ENCODE measurements around the gene HOXC11.

Gene HOXC11

DNA sequence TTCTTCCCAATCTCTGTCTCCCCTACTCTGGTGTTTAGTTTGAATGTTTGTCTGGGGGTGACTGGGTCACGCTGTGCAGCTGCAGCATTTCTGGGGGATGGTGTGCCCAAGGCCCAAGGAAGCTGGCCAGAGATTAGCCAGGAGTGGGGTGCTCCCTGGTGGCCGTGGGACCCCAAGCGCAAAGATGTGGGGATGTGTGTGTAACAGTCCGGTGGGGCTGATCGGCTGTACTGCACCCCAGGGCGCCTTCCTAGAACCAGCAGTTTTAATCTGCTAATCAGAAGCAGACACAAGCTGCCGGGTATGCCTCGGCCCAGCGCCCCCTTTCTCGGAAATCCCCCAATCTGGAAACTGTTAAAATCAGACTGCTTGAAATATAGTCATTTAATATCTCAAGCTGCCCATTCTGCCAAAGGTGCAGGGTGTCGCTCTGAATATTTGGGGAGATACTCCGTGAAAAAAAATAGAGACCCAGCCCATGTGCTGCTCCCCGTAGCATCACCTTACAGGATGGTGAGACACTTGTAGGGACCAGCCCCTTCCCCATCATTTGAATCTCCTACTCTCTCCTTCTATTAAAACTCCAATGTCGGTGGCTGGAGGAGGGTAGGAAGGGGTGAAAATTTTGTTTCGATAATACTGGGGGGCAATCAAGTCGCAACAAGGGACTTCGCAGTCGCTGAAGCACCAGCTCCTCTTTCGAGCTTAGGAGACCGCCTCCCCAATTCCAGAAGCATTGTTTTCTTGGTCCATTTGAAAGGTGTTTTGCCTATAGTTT is 31.3 kb downstream of the HOXC11 start:
- no peak overlapping the region for H3K4me3 ChIP-seq (ENCODE audit: low read depth, low read length)
- TF ChIP-seq POLR2A (IDR thresholded peaks at IDR 0.05; ENCODE audit: extremely low read depth, insufficient read length), result no peak
- TF ChIP-seq, protein P1, sequence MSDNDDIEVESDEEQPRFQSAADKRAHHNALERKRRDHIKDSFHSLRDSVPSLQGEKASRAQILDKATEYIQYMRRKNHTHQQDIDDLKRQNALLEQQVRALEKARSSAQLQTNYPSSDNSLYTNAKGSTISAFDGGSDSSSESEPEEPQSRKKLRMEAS (IDR thresholded peaks at IDR 0.05; ENCODE audit: low read depth, low read length), result no peak
- no peak for TF ChIP-seq MYC (IDR thresholded peaks at IDR 0.05; ENCODE audit: low read depth, low read length)
- TF ChIP-seq, protein P2, sequence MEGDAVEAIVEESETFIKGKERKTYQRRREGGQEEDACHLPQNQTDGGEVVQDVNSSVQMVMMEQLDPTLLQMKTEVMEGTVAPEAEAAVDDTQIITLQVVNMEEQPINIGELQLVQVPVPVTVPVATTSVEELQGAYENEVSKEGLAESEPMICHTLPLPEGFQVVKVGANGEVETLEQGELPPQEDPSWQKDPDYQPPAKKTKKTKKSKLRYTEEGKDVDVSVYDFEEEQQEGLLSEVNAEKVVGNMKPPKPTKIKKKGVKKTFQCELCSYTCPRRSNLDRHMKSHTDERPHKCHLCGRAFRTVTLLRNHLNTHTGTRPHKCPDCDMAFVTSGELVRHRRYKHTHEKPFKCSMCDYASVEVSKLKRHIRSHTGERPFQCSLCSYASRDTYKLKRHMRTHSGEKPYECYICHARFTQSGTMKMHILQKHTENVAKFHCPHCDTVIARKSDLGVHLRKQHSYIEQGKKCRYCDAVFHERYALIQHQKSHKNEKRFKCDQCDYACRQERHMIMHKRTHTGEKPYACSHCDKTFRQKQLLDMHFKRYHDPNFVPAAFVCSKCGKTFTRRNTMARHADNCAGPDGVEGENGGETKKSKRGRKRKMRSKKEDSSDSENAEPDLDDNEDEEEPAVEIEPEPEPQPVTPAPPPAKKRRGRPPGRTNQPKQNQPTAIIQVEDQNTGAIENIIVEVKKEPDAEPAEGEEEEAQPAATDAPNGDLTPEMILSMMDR (IDR thresholded peaks at IDR 0.05; ENCODE audit: low read depth, low read length), result no peak
- DNase-seq (ENCODE audit: low read depth), result peak; percentile 31

DNA sequence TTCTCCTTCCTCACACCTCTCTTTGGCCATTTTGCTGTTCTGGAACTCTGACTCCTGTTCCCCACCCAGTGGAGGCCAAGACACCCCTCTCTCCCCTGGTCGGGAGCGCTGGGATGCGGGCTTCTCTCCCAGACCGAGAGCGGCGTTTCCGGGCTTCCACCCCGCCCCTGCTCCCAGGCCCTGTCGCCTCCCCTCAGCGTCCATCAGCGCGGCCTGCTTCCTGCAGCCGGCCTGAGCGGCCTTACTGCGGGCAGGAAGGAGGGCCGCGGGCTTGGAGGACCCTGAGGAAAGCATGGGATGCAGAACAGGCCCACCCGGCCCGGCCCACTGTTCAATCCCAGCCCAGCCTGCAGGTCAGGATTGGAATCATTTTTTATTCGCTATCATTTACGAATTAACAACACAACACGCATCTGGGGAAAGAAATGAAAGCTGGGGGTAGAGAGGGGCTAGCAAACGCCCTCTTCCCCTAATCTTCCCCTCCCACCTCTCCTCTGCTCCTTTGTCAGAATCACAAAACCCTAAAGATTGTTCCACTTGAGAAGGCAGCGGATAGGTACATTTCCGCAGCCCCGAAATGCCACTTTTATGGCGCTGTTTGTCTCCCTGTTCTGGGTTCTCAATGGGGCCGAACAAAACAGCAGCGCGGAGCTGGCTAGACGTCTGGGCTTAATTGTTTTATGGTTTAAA is 32.1 kb downstream of the HOXC11 start:
- TF ChIP-seq, protein P1 (IDR thresholded peaks at IDR 0.05; ENCODE audit: low read depth, low read length), result no peak
- TF ChIP-seq MYC (IDR thresholded peaks at IDR 0.05; ENCODE audit: low read depth, low read length) (no peak), POLR2A (IDR thresholded peaks at IDR 0.05; ENCODE audit: extremely low read depth, insufficient read length) (no peak)
- TF ChIP-seq, protein P2 (IDR thresholded peaks at IDR 0.05; ENCODE audit: low read depth, low read length), result no peak
- no peak overlapping the region for H3K4me3 ChIP-seq (ENCODE audit: low read depth, low read length)
- DNase-seq (ENCODE audit: low read depth), result no peak

DNA sequence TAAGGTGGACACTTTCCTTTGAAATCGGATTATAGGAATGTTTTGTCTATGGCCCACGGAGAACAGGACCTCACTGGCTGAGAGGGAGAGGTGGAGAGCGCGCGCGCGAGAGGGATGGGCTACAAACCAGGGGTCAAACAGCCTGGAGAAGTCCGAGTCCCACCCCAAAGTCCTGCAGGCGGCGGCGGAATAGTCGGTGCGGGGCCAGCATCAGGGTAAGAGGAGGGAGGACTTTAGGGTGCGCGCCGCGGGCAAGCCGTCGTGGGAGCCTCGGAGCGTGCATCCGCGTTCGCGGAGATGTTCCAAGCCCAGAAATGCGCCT is 32.6 kb downstream of the HOXC11 start:
- no peak overlapping the region for H3K4me3 ChIP-seq (ENCODE audit: low read depth, low read length)
- DNase-seq (ENCODE audit: low read depth), result no peak
- TF ChIP-seq MYC (IDR thresholded peaks at IDR 0.05; ENCODE audit: low read depth, low read length), result no peak
- TF ChIP-seq, protein P1 (IDR thresholded peaks at IDR 0.05; ENCODE audit: low read depth, low read length), result no peak
- TF ChIP-seq, protein P2 (IDR thresholded peaks at IDR 0.05; ENCODE audit: low read depth, low read length), result no peak

DNA sequence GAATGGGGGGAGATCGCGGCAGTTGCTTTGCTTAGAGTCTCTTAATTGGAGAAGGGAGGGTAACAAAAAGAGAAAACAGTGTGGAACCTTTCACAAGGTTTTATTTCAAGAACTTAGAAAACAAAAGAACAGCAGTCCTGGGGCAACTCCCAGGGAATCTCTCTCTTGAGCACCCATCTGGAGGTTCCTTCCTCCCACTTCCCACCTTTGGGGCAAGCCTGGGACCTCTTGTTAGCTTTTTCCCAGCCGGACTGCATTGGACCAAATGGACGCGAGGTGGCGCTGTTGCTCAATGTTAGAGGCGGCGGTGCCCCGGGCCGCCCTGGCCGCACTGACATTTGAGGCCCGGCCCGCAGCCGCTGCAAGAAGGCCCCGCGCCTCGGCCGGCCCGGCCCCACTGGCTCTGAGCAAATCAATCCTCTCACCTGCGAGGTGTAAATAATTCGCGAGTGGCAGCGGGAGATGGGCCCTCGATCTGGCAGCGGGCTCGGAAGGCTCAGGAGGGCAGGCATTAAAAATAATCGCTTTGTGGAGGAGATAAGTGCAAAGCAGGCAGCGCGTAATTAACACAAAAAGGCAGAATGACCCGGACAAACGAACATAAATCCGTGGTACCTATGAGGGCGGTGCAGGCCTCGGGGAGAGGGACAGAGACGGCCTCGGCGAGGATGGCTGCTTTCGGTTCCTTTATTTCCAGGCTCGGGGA is 33.1 kb downstream of the HOXC11 start:
- peak; percentile 87 for DNase-seq (ENCODE audit: low read depth)
- TF ChIP-seq MYC (IDR thresholded peaks at IDR 0.05; ENCODE audit: low read depth, low read length) (no peak), POLR2A (IDR thresholded peaks at IDR 0.05; ENCODE audit: extremely low read depth, insufficient read length) (no peak)
- TF ChIP-seq, protein P1 (IDR thresholded peaks at IDR 0.05; ENCODE audit: low read depth, low read length), result no peak
- TF ChIP-seq, protein P2 (IDR thresholded peaks at IDR 0.05; ENCODE audit: low read depth, low read length), result peak; percentile 83
- peak overlapping the region; percentile 21 for H3K4me3 ChIP-seq (ENCODE audit: low read depth, low read length)

DNA sequence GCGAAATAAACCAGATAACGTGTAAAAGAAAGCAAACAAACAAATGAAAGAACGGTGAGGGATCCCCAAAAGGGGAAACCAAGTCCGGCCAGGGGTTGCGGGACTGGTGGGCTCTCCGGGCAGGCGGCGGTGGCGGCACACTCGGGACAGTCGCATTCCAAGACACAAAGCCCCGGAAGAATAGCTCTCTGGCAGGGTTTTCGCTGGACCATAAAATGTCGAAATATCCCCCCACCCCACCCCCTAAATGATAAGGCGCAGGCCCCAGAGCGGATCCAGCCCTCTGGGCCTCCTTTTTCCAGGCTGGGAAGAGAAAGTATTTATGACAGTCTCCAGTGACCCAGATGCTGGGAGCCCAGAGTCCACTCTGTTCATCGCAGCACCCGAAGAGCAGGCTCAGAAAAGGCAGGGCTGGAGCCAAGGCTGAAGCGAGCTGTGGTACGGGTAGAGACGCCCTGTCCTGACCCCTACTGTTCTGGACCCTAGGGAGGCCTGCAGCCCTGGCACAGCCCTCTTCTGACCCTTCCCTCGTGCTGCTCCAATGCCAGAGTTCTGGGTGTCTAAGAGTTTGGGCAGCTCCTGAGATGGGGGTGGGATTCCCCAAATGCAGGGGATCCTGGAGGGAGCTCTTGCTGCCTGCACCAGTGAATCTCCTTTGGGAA is 33.8 kb downstream of the HOXC11 start:
- H3K4me3 ChIP-seq (ENCODE audit: low read depth, low read length), result peak overlapping the region; percentile 21
- no peak for DNase-seq (ENCODE audit: low read depth)
- TF ChIP-seq, protein P1 (IDR thresholded peaks at IDR 0.05; ENCODE audit: low read depth, low read length), result no peak
- TF ChIP-seq MYC (IDR thresholded peaks at IDR 0.05; ENCODE audit: low read depth, low read length) (no peak), POLR2A (IDR thresholded peaks at IDR 0.05; ENCODE audit: extremely low read depth, insufficient read length) (no peak)
- TF ChIP-seq, protein P2 (IDR thresholded peaks at IDR 0.05; ENCODE audit: low read depth, low read length), result no peak
